PFSK-1 (cell line): ENCODE measurements around the gene SEMG1.

Experiments used
- FOXP2 ChIP-seq: optimal IDR thresholded peaks from 2 replicates; pipeline ENCODE3; 2011; ENCODE audit warnings: borderline replicate concordance, control low read depth, inconsistent platforms; ENCODE audit not compliant: insufficient read depth; ENCODE audit errors: extremely low read length, extremely low read depth
- POLR2AphosphoS5 ChIP-seq: IDR thresholded peaks from 2 replicates; pipeline ENCODE4 v1.6.1; 2012; ENCODE audit warnings: low read depth, mild to moderate bottlenecking, control low read depth, low read length, moderate library complexity
- SIN3A ChIP-seq: IDR thresholded peaks from 2 replicates; pipeline ENCODE4 v1.6.1; 2012; ENCODE audit warnings: mild to moderate bottlenecking, low read length, moderate library complexity, borderline replicate concordance; ENCODE audit not compliant: insufficient read depth
- TAF1 ChIP-seq: IDR thresholded peaks from 2 replicates; pipeline ENCODE4 v1.6.1; 2012; ENCODE audit warnings: low read length, control low read depth, borderline replicate concordance; ENCODE audit not compliant: insufficient read depth
- TF ChIP-seq, protein P1 (sequence below), 2 experiments: IDR thresholded peaks; 2 replicates each; pipeline versions ENCODE4 v1.6.1 to v1.8.0; 2011 to 2012; ENCODE audit warnings: low read depth in 2 of 2, low read length in 2 of 2, control low read depth in 1 of 2, inconsistent platforms in 1 of 2, mild to moderate bottlenecking in 1 of 2, moderate library complexity in 1 of 2; ENCODE audit not compliant: insufficient read depth in 1 of 2

DNA sequence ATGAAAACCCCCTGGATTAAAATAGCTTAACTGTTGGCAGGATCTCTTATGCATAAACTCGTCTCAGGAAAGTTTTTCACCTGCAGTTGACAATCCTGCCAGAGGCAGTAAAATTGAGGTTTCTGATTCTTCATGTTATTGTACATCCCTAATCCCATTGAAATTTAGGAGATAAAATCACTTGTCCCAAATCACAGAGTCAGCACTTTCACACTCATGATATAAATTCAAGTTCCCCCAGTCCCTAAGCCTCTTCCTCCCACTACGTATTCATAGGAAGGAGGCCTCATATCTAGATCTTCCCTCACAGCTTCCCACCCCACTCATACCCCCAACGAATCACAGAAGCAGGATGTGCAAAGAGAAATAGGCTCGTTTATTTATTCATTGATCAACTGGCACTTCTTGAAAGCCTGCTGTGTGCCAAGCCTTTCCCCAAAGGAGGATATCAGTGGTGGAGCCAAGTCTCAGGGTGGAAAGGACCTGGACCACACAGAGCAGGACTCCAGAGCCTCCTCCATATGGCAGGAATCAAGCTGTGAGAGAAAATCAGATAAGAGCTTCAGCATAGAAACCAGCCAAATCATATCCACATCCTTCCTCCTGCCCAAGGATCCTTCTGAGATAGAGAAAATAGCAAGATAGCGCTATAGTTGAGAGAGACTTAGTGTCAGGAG, 45.2 kb downstream of the SEMG1 start:
- TF ChIP-seq POLR2AphosphoS5 (no peak), TAF1 (no peak), SIN3A (no peak), FOXP2 (no peak)
- TF ChIP-seq, protein P1, sequence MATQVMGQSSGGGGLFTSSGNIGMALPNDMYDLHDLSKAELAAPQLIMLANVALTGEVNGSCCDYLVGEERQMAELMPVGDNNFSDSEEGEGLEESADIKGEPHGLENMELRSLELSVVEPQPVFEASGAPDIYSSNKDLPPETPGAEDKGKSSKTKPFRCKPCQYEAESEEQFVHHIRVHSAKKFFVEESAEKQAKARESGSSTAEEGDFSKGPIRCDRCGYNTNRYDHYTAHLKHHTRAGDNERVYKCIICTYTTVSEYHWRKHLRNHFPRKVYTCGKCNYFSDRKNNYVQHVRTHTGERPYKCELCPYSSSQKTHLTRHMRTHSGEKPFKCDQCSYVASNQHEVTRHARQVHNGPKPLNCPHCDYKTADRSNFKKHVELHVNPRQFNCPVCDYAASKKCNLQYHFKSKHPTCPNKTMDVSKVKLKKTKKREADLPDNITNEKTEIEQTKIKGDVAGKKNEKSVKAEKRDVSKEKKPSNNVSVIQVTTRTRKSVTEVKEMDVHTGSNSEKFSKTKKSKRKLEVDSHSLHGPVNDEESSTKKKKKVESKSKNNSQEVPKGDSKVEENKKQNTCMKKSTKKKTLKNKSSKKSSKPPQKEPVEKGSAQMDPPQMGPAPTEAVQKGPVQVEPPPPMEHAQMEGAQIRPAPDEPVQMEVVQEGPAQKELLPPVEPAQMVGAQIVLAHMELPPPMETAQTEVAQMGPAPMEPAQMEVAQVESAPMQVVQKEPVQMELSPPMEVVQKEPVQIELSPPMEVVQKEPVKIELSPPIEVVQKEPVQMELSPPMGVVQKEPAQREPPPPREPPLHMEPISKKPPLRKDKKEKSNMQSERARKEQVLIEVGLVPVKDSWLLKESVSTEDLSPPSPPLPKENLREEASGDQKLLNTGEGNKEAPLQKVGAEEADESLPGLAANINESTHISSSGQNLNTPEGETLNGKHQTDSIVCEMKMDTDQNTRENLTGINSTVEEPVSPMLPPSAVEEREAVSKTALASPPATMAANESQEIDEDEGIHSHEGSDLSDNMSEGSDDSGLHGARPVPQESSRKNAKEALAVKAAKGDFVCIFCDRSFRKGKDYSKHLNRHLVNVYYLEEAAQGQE (IDR thresholded peaks at IDR 0.05; ENCODE audit: insufficient read depth in 1 of 2, low read depth in 2 of 2, low read length in 2 of 2), result no peak
